Gastrocnemius medialis (tissue), 4 donors: ENCODE data around the gene CD46. TPM values are rescaled to one million over a fixed set of nuclear protein-coding genes. Genes with fewer than 3 reads are reported as not detected.

Source experiments
- ATAC-seq, 2 donors: fragments of 150-250 bp; one replicate each; pipeline ENCODE4 v1.9.1; 2016
- DNase-seq, 2 donors: peaks; one replicate each; pipeline ENCODE4 v3.0.0-alpha.2; 2019
- H3K27ac ChIP-seq, 4 donors: fragments of 200-600 bp; sonication (generic); 1 replicate in 1 of 4; 2 replicates in 3 of 4; pipeline ENCODE4 v1.5.1; 2016 to 2018; ENCODE audit warnings: mild to moderate bottlenecking in 2 of 4, moderate library complexity in 1 of 4
- H3K27me3 ChIP-seq, 3 donors: fragments of 200-600 bp; sonication (generic) in 2 of 3; 1 replicate in 1 of 3; 2 replicates in 2 of 3; pipeline versions ENCODE4 v1.5.1 to v1.6.0; 2016 to 2019; ENCODE audit warnings: mild to moderate bottlenecking in 1 of 3, moderate library complexity in 1 of 3
- H3K36me3 ChIP-seq, 2 donors: fragments of 200-600 bp; sonication (generic) in 1 of 2; one replicate each; pipeline ENCODE4 v1.5.1; 2017 to 2018
- H3K4me1 ChIP-seq, 2 donors: fragments of 200-600 bp; sonication (generic) in 1 of 2; one replicate each; pipeline ENCODE4 v1.5.1; 2016 to 2017; ENCODE audit warnings: mild to moderate bottlenecking in 2 of 2
- H3K4me3 ChIP-seq, 4 donors: fragments of 200-600 bp; sonication (generic) in 3 of 4; 1 replicate in 1 of 4; 2 replicates in 3 of 4; pipeline ENCODE4 v1.5.1; 2016 to 2019; ENCODE audit warnings: mild to moderate bottlenecking in 2 of 4
- H3K9me3 ChIP-seq, 3 donors: fragments of 200-600 bp; sonication (generic) in 2 of 3; 1 replicate in 1 of 3; 2 replicates in 2 of 3; pipeline ENCODE4 v1.5.1; 2016 to 2019
- CTCF ChIP-seq, 5 experiments: fragments of 450-650 bp in 3 of 5; fragments of 200-600 bp in 2 of 5; sonication (generic) in 2 of 5; IDR thresholded peaks in 4 of 5; conservative IDR thresholded peaks in 1 of 5; 1 replicate in 4 of 5; 2 replicates in 1 of 5; pipeline ENCODE4 v1.5.1; 2016 to 2019; ENCODE audit warnings: antibody characterized with exemption in 5 of 5, mild to moderate bottlenecking in 3 of 5, moderate library complexity in 3 of 5
- POLR2A ChIP-seq, 2 donors: fragments of 450-650 bp; IDR thresholded peaks; one replicate each; pipeline ENCODE4 v1.6.1; 2017; ENCODE audit warnings: antibody characterized with exemption in 2 of 2, mild to moderate bottlenecking in 2 of 2, moderate library complexity in 2 of 2
- in situ Hi-C, 4 donors: fragments of 200-750 bp; cut with MboI; loops; one replicate each; pipeline versions ENCODE4 v1.15.0 to v1.8.0; 2017; ENCODE audit warnings: low sequenced_read_pairs in 4 of 4
- intact Hi-C: fragments of 100-400 bp; cut with DNase I; formaldehyde crosslinking; loops from one replicate; pipeline ENCODE4 v1.15.1; 2023; ENCODE audit warnings: low total_unique reads
- total RNA-seq, 4 donors: library from RNA; depleted of rRNA; stranded (reverse); fragments of >200 nt; gene quantifications; one replicate each; pipeline versions ENCODE4 v1.1.0 to v1.2.3, GENCODE V29; 2016

The CD46 gene
- total RNA-seq, 4 donors from 2014 or later = 42.1 to 101 (median 80.2) TPM

- Histone ChIP-seq H3K36me3 (peaks cover 0 to 24% of the 10 kb centered on the region in 2 donors), H3K4me1 (peaks cover 34 to 67% of the 10 kb centered on the region in 2 donors), H3K4me3 (peak overlapping the region; percentile 91 to 96 (median 94)), H3K27ac (peak overlapping the region; percentile 96 to 100 (median 99)), H3K9me3 (no peaks in the 10 kb centered on the region), H3K27me3 (no peaks in the 10 kb centered on the region)
- ATAC-seq (peak; percentile 35 to 55), DNase-seq (peak; percentile 86 to 95)
- TF ChIP-seq CTCF (IDR thresholded peaks at IDR 0.05 in 4 of 5, conservative IDR thresholded peaks at IDR 0.05 in 1 of 5) (peak; percentile 23 to 89 (median 52)), POLR2A (IDR thresholded peaks at IDR 0.05) (peak; percentile 91 to 93)
- intact Hi-C loops = no loop called here
- in situ Hi-C loops = loop anchor here in 2 of 4 donors (10.0 to 25.0 kb wide), 2 partner anchors 51 to 1137 kb away; partner anchors contain the start of gene MAPKAPK2 (in 1 of the 2)
These were observed 72.2 kb downstream of the CD46 start for GRCh38 chr1:207823880-207824566.

GRCh38 chr1:207824691-207825408 lies 73.0 kb downstream of the CD46 start:
- ATAC-seq (peak; percentile 7 to 17), DNase-seq (peak in 1 of 2 donors; percentile 75)
- Histone ChIP-seq H3K9me3 (no peaks in the 10 kb centered on the region), H3K4me3 (peak overlapping the region; percentile 91 to 96 (median 94)), H3K27ac (peak overlapping the region; percentile 96 to 100 (median 99)), H3K4me1 (peaks cover 42 to 67% of the 10 kb centered on the region in 2 donors), H3K27me3 (no peaks in the 10 kb centered on the region), H3K36me3 (peaks cover 0 to 16% of the 10 kb centered on the region in 2 donors)
- in situ Hi-C loops (loop anchor here in 3 of 4 donors (5.0 to 25.0 kb wide), 3 partner anchors 42 to 1138 kb away; partner anchors contain the start of gene MAPKAPK2 (in 1 of the 3)), intact Hi-C loops (loop anchor here (5.0 kb wide), 1 partner anchor 337 kb away; no protein-coding TSS in a partner anchor)
- TF ChIP-seq CTCF (IDR thresholded peaks at IDR 0.05 in 4 of 5, conservative IDR thresholded peaks at IDR 0.05 in 1 of 5) (no peak), POLR2A (IDR thresholded peaks at IDR 0.05) (no peak)

GRCh38 chr1:207825409-207825695 lies 73.5 kb downstream of the CD46 start:
- intact Hi-C loops = loop anchor here (5.0 kb wide), 1 partner anchor 337 kb away; no protein-coding TSS in a partner anchor
- peaks cover 0 to 11% of the 10 kb centered on the region in 2 donors for H3K36me3 ChIP-seq
- DNase-seq = peak in 1 of 2 donors; percentile 30
- H3K4me1 ChIP-seq = peaks cover 46 to 67% of the 10 kb centered on the region in 2 donors
- peak overlapping the region; percentile 37 to 95 (median 92) for H3K4me3 ChIP-seq
- peak overlapping the region; percentile 96 to 100 (median 99) for H3K27ac ChIP-seq
- no peak for TF ChIP-seq POLR2A (IDR thresholded peaks at IDR 0.05)
- TF ChIP-seq CTCF (IDR thresholded peaks at IDR 0.05 in 4 of 5, conservative IDR thresholded peaks at IDR 0.05 in 1 of 5) = no peak
- no peaks in the 10 kb centered on the region for H3K27me3 ChIP-seq
- in situ Hi-C loops = loop anchor here in 3 of 4 donors (5.0 to 10.0 kb wide), 2 partner anchors 42 to 49 kb away; no protein-coding TSS in a partner anchor
- no peak for ATAC-seq
- H3K9me3 ChIP-seq = no peaks in the 10 kb centered on the region

GRCh38 chr1:207825719-207826556 lies 74.1 kb downstream of the CD46 start:
- Histone ChIP-seq H3K9me3 (no peaks in the 10 kb centered on the region), H3K4me3 (peak overlapping the region; percentile 37 to 95 (median 92)), H3K27ac (peak overlapping the region; percentile 96 to 100 (median 99)), H3K36me3 (peaks cover 0 to 10% of the 10 kb centered on the region in 2 donors), H3K4me1 (peaks cover 51 to 69% of the 10 kb centered on the region in 2 donors), H3K27me3 (no peaks in the 10 kb centered on the region)
- intact Hi-C loops = loop anchor here (5.0 kb wide), 1 partner anchor 336 kb away; no protein-coding TSS in a partner anchor
- ATAC-seq = no peak
- in situ Hi-C loops = loop anchor here in 3 of 4 donors (5.0 to 10.0 kb wide), 2 partner anchors 41 to 49 kb away; no protein-coding TSS in a partner anchor
- peak in 1 of 2 donors; percentile 82 for DNase-seq
- TF ChIP-seq POLR2A (IDR thresholded peaks at IDR 0.05) (peak in 1 of 2 donors; percentile 48), CTCF (IDR thresholded peaks at IDR 0.05 in 4 of 5, conservative IDR thresholded peaks at IDR 0.05 in 1 of 5) (no peak)
